Rectal smooth muscle tissue (tissue), 1 donor: ENCODE data around the gene HBA2.

ENCODE experiments used
- H3K27ac ChIP-seq: one replicate; pipeline ENCODE4 v1.7.0; 2013; ENCODE audit warnings: low read depth, low read length, inconsistent platforms
- H3K27me3 ChIP-seq: one replicate; pipeline ENCODE4 v1.7.0; 2013; ENCODE audit warnings: low read length; ENCODE audit not compliant: control insufficient read depth, insufficient read depth
- H3K36me3 ChIP-seq: one replicate; pipeline ENCODE4 v1.7.0; 2013; ENCODE audit warnings: low read length; ENCODE audit not compliant: control insufficient read depth, insufficient read depth
- H3K4me1 ChIP-seq: one replicate; pipeline ENCODE4 v1.7.0; 2013; ENCODE audit warnings: low read length; ENCODE audit not compliant: control insufficient read depth, insufficient read depth
- H3K4me3 ChIP-seq: one replicate; pipeline ENCODE4 v1.7.0; 2013; ENCODE audit warnings: low read length
- H3K9ac ChIP-seq: one replicate; pipeline ENCODE4 v1.7.0; 2013; ENCODE audit warnings: low read length

Gene HBA2

DNA sequence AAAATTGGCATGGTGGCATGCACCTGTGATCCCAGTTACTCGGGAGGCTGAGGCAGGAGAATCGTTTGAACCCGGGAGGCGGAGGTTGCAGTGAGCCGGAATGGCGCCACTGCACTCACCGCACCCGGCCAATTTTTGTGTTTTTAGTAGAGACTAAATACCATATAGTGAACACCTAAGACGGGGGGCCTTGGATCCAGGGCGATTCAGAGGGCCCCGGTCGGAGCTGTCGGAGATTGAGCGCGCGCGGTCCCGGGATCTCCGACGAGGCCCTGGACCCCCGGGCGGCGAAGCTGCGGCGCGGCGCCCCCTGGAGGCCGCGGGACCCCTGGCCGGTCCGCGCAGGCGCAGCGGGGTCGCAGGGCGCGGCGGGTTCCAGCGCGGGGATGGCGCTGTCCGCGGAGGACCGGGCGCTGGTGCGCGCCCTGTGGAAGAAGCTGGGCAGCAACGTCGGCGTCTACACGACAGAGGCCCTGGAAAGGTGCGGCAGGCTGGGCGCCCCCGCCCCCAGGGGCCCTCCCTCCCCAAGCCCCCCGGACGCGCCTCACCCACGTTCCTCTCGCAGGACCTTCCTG lies 7.5 kb downstream of the HBA2 start, which contains the start of gene HBQ1:
TSS of gene HBQ1 (plus strand) at position 359 of the 575 bp plus-strand sequence. CDS start at position 387, 28 bp downstream.
- Histone ChIP-seq H3K4me1 (no peaks in the 10 kb centered on the region), H3K4me3 (peak within 1 kb of the TSS; percentile 45), H3K27ac (no peak within 1 kb of the TSS), H3K27me3 (peaks cover 18% of the 10 kb centered on the region), H3K9ac (no peak within 1 kb of the TSS), H3K36me3 (no peaks in the 10 kb centered on the region)

DNA sequence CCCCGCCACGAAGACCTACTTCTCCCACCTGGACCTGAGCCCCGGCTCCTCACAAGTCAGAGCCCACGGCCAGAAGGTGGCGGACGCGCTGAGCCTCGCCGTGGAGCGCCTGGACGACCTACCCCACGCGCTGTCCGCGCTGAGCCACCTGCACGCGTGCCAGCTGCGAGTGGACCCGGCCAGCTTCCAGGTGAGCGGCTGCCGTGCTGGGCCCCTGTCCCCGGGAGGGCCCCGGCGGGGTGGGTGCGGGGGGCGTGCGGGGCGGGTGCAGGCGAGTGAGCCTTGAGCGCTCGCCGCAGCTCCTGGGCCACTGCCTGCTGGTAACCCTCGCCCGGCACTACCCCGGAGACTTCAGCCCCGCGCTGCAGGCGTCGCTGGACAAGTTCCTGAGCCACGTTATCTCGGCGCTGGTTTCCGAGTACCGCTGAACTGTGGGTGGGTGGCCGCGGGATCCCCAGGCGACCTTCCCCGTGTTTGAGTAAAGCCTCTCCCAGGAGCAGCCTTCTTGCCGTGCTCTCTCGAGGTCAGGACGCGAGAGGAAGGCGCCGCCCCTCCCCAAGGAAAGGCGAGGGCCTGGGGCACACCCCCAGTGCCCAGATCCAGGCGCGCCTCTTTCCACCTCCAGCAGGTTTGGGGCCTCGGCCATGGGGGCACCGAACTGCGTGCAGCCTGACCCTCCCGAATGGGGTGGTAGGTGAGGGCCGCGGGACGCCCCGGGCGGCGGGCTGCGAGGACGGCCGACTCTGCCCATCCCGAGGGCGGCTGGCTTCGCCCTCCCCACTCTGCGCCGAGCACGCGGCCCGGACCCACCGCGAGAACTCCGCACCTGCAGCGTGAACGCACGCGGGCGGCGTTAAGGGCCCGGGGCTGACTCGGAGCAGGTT lies 8.2 kb downstream of the HBA2 start:
- H3K9ac ChIP-seq = no peak overlapping the region
- H3K27me3 ChIP-seq = peaks cover 14% of the 10 kb centered on the region
- peak overlapping the region; percentile 45 for H3K4me3 ChIP-seq
- no peaks in the 10 kb centered on the region for H3K4me1 ChIP-seq
- H3K36me3 ChIP-seq = peaks cover 2% of the 10 kb centered on the region
- H3K27ac ChIP-seq = no peak overlapping the region

DNA sequence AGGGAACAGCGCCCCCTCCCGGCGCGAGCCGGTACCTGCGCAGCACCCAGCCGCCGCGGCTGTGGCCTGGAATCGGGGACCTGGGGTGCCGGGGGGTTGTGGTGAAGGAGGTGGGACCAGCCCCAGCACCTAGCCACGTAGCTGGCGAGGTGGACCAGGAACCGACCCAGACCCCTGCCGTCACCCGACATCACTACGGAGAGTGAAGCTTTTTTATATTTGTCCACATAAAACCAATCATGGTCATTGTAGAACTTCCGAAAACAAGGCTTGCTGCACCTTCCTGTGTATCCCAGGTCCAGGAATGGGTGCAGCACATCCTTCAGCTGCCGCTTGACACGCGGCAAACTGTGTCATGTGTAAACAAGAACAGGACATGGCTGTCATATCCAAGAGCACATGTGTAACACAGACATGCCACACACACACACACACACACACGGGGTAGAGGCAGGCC lies 8.9 kb downstream of the HBA2 start:
- Histone ChIP-seq H3K36me3 (peaks cover 2% of the 10 kb centered on the region), H3K27me3 (peaks cover 14% of the 10 kb centered on the region), H3K9ac (no peak overlapping the region), H3K4me3 (no peak overlapping the region), H3K27ac (no peak overlapping the region), H3K4me1 (no peaks in the 10 kb centered on the region)

DNA sequence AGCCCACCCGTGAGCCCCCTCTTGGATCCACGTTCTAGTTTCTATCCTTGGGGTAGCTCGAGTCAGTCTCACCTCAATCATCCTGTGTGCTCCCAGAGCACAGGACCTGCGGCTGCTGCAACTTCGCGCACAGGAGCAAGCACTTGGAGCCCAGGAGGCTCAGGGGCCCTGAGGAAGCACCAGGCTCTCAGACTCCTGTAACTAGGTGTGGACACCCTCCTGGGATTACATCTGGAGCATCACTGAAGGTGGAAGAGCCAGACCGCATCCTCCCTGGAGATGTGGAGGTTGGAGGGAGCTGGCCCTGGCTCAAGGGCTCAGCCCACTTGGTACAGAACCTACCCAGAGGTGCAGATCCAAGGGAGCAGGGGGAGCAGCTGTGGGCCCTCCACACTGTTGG lies 10.3 kb downstream of the HBA2 start:
- peaks cover 5% of the 10 kb centered on the region for H3K27me3 ChIP-seq

DNA sequence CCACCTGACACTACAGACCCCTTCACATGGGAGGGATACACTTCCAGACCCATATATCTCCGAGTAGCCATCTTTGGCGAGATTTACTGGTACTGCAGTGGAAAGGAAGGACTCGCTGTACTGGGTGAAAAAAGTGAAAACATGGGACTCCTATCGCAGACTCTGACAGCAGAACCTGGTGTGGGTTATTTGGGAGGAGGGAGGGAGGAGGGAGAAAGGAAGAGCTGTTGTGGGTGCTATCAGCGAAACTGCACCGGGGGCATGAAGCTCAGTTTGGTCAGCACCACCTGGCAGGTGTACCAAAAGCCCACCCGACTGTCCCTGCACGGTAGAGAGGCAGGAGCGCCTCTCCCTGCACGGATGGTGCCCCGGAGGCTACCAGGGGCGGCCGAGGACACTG lies 12.5 kb downstream of the HBA2 start:
- Histone ChIP-seq H3K27me3 (no peaks in the 10 kb centered on the region), H3K9ac (no peak overlapping the region), H3K4me1 (no peaks in the 10 kb centered on the region), H3K27ac (no peak overlapping the region), H3K36me3 (peaks cover 26% of the 10 kb centered on the region), H3K4me3 (no peak overlapping the region)

More for the DNA sequence above, 10.3 kb downstream of the HBA2 start:
- H3K36me3 ChIP-seq = peaks cover 10% of the 10 kb centered on the region
- no peak overlapping the region for H3K27ac ChIP-seq
- no peaks in the 10 kb centered on the region for H3K4me1 ChIP-seq
- no peak overlapping the region for H3K4me3 ChIP-seq
- H3K9ac ChIP-seq = no peak overlapping the region

DNA sequence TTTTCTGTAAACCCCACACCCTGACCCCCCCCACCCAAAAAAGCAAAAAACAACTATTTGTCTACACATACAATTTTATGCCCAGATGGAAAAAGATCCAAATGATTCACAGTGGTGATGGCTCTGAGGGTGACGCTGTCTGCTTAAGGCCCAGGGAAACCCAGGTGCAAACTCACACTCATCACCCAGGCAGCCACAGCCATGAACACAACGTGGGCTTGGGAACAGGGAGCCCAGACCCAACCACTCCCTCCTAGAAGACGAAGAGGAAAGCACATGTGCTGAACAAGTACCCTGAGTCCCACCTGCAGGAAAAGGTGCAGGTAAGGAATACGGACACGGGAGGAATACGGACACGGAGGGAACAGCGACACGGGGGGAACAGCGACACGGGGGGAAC lies 13.0 kb downstream of the HBA2 start:
- Histone ChIP-seq H3K4me1 (no peaks in the 10 kb centered on the region), H3K9ac (no peak overlapping the region), H3K4me3 (no peak overlapping the region), H3K27ac (no peak overlapping the region), H3K36me3 (peaks cover 26% of the 10 kb centered on the region), H3K27me3 (no peaks in the 10 kb centered on the region)

DNA sequence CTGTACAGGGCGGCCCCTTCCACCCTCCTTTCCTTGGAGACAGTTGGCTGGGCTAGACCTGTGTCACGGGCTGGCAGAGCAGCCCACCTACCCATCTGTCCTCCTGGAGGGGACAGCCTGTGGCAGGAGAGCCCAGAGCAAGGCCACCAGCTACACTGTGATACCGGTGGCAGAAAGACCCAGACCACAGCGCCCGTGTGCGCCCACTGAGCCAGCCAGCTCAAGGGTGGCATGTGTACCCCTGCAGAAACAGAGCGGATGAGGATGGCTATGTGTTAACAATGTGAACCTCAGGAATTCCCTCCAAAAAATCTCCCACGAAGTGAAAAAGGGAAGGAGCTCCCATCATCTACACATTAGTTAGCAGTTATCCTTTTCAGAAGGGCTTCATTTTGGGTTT lies 14.7 kb downstream of the HBA2 start:
- Histone ChIP-seq H3K27me3 (no peaks in the 10 kb centered on the region), H3K9ac (no peak overlapping the region), H3K36me3 (peaks cover 40% of the 10 kb centered on the region), H3K4me1 (no peaks in the 10 kb centered on the region), H3K27ac (no peak overlapping the region), H3K4me3 (no peak overlapping the region)

DNA sequence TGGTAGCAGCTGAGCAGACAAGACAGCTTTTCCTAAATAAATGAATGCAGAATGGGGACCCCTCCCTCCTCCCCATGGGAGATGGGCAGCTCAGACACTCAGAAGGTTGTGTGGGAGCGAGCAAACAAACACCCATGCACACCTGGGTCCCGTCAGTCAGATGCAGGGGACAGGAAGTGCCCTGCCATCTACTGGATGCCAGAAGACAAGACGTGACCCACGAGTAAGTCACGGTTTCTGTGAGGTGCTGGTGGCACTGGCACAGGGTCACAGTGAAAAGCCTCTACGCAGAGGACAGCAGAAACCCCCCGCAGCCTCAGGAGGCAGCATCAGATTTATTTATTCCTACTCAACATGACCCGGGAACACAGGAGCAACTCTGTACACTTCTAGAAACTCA lies 16.0 kb downstream of the HBA2 start:
- no peak overlapping the region for H3K27ac ChIP-seq
- H3K36me3 ChIP-seq = peaks cover 45% of the 10 kb centered on the region
- no peaks in the 10 kb centered on the region for H3K27me3 ChIP-seq
- no peak overlapping the region for H3K4me3 ChIP-seq
- no peak overlapping the region for H3K9ac ChIP-seq
- H3K4me1 ChIP-seq = no peaks in the 10 kb centered on the region

DNA sequence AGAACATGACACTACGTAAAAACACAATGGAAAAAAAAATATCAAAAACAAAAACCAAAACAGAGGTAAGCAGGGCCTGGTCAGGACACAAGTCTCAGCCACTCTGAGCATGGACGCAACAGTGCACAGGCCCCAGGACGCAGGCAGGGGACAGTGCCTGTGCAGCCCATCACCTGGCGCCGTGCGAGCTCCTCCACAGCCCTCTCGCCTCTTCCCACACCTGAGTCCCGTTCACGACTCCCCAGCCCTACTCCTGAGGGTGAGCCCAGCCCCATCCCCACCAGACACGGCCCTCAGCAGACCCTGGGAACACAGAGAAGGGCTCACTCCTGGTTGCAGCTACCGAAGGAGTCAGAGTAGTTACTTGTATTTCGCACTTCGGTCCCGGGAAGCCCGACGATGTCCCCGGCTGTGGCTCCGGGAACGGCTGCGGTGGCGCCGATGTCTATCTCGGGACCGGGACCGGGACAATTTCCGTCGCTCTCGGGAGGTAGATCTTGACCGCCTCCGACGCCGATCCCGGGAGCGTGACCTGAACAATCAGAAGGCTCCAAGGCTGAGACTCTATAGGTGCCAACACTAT lies 17.0 kb downstream of the HBA2 start:
- Histone ChIP-seq H3K4me1 (no peaks in the 10 kb centered on the region), H3K27ac (no peak overlapping the region), H3K27me3 (no peaks in the 10 kb centered on the region), H3K4me3 (no peak overlapping the region), H3K9ac (no peak overlapping the region), H3K36me3 (peaks cover 49% of the 10 kb centered on the region)

DNA sequence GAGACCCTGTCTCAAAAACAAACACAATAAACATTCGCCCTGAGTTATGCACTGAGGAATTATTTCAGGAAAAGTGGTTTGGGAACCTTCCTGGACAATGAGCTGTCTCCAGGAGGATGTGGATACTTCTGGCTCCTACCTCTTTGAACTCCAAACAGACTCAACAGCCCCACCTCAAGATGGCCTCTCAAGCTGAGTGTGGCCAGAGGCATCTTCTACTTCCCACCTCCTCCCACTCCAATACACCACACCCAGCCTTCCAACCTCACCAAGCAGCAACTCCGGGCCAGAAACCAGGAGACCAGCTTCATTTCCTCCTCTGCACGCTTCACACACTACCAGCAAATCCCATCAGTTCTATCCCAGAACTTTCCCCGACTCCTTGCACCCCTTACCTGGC lies 19.2 kb downstream of the HBA2 start:
- H3K27ac ChIP-seq = no peak overlapping the region
- H3K4me1 ChIP-seq = no peaks in the 10 kb centered on the region
- H3K9ac ChIP-seq = no peak overlapping the region
- H3K4me3 ChIP-seq = no peak overlapping the region
- no peaks in the 10 kb centered on the region for H3K27me3 ChIP-seq
- peaks cover 56% of the 10 kb centered on the region for H3K36me3 ChIP-seq

DNA sequence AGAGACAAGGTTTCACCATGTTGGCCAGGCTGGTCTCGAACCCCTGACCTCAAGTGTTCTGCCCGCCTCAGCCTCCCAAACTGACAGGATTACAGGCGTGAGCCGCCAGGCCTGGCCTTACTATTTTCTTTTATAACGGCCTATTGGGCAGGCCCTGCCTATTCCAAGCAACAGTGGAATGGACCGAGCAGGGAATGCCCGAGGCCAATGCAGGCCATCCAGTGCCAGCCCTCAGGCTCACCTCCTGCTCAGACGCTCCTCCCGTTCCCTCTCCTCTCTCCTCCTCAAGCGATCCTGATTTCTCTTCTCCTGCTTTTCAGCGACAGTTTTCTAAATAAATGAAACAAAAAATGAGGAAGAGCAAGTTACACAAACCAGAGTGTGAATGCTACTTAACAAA lies 20.0 kb downstream of the HBA2 start:
- Histone ChIP-seq H3K9ac (no peak overlapping the region), H3K4me3 (no peak overlapping the region), H3K36me3 (peaks cover 54% of the 10 kb centered on the region), H3K27ac (no peak overlapping the region), H3K4me1 (no peaks in the 10 kb centered on the region), H3K27me3 (no peaks in the 10 kb centered on the region)

DNA sequence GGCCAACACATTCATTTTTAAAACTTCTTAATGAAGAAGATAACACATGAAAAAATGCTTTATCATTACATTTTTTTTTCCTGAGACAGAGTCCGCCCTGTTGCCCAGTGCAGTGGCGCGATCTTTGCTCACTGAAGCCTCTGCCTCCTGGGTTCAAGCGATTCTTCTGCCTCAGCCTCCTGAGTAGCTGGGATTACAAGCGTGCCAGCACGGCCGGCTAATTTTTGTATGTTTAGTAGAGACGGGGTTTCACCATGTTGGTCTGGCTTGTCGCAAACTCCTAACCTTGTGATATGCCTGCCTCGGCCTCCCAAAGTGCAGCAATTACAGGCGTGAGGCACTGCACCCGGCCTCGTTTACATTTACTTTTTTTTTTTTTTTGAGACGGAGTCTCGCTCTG lies 20.8 kb downstream of the HBA2 start:
- H3K4me3 ChIP-seq = no peak overlapping the region
- no peak overlapping the region for H3K9ac ChIP-seq
- no peaks in the 10 kb centered on the region for H3K27me3 ChIP-seq
- no peaks in the 10 kb centered on the region for H3K4me1 ChIP-seq
- H3K27ac ChIP-seq = no peak overlapping the region
- peaks cover 52% of the 10 kb centered on the region for H3K36me3 ChIP-seq
